ENCODE measurements around the gene KLHL20.
"Not testable (repeated sequence)": the region's sequence is repeated elsewhere in the genome, so short reads cannot be mapped to it uniquely, and the experiment has no call there.

The KLHL20 gene, protein sequence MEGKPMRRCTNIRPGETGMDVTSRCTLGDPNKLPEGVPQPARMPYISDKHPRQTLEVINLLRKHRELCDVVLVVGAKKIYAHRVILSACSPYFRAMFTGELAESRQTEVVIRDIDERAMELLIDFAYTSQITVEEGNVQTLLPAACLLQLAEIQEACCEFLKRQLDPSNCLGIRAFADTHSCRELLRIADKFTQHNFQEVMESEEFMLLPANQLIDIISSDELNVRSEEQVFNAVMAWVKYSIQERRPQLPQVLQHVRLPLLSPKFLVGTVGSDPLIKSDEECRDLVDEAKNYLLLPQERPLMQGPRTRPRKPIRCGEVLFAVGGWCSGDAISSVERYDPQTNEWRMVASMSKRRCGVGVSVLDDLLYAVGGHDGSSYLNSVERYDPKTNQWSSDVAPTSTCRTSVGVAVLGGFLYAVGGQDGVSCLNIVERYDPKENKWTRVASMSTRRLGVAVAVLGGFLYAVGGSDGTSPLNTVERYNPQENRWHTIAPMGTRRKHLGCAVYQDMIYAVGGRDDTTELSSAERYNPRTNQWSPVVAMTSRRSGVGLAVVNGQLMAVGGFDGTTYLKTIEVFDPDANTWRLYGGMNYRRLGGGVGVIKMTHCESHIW

DNA sequence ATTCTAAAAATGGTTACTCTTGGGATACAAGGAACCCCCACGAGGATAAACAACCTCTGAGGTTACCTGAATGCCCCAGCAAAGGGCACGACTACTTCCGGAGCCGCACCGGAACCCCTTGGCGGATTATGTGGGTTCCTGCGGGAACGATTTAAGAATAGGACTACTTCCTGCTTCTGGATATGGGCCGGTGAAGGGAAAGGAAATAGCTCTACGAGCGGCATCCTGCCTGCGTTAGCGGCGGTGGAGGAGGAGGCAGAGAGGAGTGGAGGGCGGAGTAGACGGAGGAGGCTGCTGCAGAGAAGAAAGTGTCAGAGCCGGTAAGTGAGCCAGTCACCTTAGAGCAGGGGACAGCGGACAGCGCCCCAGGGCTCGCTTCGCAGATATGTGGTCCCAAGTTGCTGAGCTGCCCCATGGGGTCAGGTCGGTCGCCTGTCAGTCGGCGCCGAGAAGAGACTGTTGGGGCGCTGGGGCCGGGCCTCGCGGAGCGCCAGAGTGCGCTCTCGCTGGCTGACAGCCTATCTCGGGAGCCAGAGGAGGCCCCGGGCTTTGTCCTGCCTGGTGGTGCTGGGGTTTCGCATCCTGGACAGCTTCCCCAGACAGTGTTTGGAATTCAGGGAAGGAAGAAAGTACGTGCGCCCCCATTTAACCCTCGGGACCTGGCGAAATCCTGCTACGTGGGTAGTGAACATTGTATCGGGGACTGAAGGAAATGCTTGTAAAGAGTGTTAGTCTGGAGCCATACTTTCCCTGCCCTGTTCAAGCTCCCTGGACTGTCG lies at the start of gene KLHL20:
Gene KLHL20, plus strand, starts transcription at position 223 of the 779 bp plus-strand sequence. CDS start 1,063 bp downstream, outside the sequence.
- peak within 1 kb of the TSS; percentile 89 for H3K4me2 ChIP-seq
- TF ChIP-seq Cebpa-rat (IDR thresholded peaks at IDR 0.05): no peak
- H4K20me1 ChIP-seq: no peaks in the 10 kb centered on the region
- no peaks in the 10 kb centered on the region for H3K9me3 ChIP-seq
- peaks cover 16% of the 10 kb centered on the region for H3K4me1 ChIP-seq
- peak within 1 kb of the TSS; percentile 76 for H3K4me3 ChIP-seq
- H3K36me3 ChIP-seq: peaks cover 16% of the 10 kb centered on the region
- peak within 1 kb of the TSS; percentile 89 for H3K9ac ChIP-seq
- H3K27me3 ChIP-seq: no peaks in the 10 kb centered on the region
- H3K27ac ChIP-seq: peak within 1 kb of the TSS; percentile 78

DNA sequence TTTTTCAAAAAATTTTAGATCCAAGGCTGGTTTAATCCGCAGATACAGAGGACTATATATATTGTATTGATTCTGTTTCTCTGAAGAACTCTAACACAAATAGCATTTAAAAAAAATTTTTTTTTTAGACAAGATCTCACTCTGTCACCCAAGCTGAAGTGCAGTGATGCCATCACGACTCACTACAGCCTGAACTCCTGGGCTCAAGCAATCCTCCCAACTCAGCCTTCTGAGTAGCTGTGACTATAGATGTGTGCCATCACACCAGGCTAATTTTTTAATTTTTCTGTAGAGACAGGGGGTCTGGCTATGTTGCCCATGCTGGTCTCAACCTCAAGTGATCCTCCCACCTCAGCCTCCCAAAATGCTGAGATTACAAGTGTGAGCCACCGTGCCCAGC lies 48.1 kb upstream of the KLHL20 start:
- Histone ChIP-seq H3K4me1 (no peaks in the 10 kb centered on the region), H3K27me3 (no peaks in the 10 kb centered on the region), H3K4me3 (no peak overlapping the region), H3K36me3 (no peaks in the 10 kb centered on the region), H3K9ac (no peak overlapping the region), H3K4me2 (no peak overlapping the region), H4K20me1 (no peaks in the 10 kb centered on the region), H3K27ac (no peak overlapping the region), H3K9me3 (peaks cover 4% of the 10 kb centered on the region; the same call in 1 of the 2 replicates)
- TF ChIP-seq Cebpa-rat (IDR thresholded peaks at IDR 0.05): no peak

DNA sequence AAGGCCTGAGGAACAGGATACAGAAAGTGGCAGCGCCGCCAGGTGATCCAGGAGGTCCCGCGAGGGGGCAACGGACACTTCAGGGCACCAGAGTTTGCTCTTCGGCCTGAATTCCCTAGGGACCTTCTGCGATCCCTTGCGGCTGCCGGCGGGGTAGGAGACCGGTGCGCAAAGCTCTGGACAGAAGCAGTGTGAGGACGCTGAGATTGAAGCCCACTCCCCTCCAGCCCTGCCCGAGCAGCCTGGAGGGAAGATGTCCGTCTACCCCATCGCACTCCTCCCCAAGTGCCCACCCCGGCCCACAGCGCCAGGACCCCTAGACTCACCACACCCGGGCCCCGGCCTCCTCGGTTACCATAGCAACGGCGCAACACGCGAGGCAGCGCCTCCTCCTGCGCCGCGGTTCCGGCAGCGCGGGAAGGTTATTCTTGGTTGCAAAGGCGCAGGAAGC lies 45.3 kb upstream of the KLHL20 start, which contains the start of gene ANKRD45:
Gene ANKRD45, minus strand, starts transcription at position 361 of the 451 bp plus-strand sequence. CDS start 10,433 bp downstream, outside the sequence.
- Histone ChIP-seq H3K9me3 (peaks cover 4% of the 10 kb centered on the region; the same call in 1 of the 2 replicates), H3K9ac (no peak within 1 kb of the TSS), H3K4me2 (no peak within 1 kb of the TSS), H3K27me3 (no peaks in the 10 kb centered on the region), H3K4me1 (no peaks in the 10 kb centered on the region), H3K36me3 (no peaks in the 10 kb centered on the region), H4K20me1 (no peaks in the 10 kb centered on the region), H3K4me3 (no peak within 1 kb of the TSS), H3K27ac (no peak within 1 kb of the TSS)
- no peak for TF ChIP-seq Cebpa-rat (IDR thresholded peaks at IDR 0.05)

DNA sequence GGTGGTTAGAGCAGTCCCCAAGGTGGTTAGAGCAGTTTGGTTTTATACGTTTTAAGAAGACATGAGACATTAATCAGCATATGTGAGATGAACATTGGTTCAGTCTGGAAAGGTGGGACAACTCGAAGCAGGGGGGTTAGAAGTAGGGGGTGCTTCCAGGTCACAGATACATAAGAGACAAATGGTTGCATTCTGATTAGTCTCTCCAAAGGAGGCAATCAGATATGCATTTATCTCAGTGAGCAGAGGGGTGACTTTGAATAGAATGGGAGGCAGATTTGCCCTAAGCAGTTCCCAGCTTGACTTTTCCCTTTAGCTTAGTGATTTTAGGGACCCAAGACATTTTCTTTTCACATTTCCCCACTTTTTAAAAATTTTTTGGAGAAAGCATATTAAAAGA lies 40.3 kb upstream of the KLHL20 start:
- not testable (repeated sequence) for H3K27ac ChIP-seq, H3K4me3 ChIP-seq, H3K36me3 ChIP-seq, H3K9ac ChIP-seq, H3K4me2 ChIP-seq, H4K20me1 ChIP-seq, H3K27me3 ChIP-seq, H3K4me1 ChIP-seq
- H3K9me3 ChIP-seq: peaks cover 11% of the 10 kb centered on the region

DNA sequence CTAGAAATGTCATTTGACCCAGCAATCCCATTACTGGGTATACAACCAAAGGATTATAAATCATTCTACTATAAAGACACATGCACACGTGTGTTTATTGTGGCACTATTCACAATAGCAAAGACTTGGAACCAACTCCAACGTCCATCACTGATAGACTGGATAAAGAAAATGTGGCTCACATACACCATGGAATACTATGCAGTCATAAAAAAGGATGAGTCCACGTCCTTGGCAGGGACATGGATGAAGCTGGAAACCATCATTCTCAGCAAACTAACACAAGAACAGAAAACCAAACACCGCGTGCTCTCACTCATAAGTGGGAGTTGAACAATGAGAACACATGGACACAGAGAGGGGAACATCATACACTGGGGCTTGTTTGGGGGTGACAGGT lies 34.6 kb upstream of the KLHL20 start:
- not testable (repeated sequence) for H3K4me1 ChIP-seq, H3K27ac ChIP-seq, H4K20me1 ChIP-seq, H3K4me3 ChIP-seq, H3K9ac ChIP-seq, H3K4me2 ChIP-seq, H3K27me3 ChIP-seq, H3K36me3 ChIP-seq
- H3K9me3 ChIP-seq: peaks cover 12% of the 10 kb centered on the region; the same call in 1 of the 2 replicates

DNA sequence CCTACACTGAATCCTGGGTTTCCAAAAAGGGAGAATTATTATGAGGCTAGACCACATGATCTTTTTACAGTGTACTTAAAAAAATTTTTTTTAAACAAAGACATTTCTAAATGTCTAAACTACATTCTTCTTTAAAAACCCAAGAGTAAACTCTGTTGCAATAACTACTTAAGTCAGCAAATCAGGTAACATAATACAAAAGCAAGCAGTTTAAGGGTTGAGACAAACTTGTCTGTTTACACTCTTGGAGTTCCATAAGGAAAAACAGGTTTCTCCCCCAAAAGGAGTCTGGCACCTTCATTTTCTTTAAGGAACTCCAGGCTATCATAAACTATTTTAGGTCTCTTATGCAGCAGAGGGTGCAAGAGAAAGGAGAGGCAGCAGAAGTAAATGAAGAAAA lies 32.6 kb upstream of the KLHL20 start:
- Histone ChIP-seq H3K4me3 (no peak overlapping the region), H3K4me1 (no peaks in the 10 kb centered on the region), H4K20me1 (no peaks in the 10 kb centered on the region), H3K9me3 (peaks cover 4% of the 10 kb centered on the region; the same call in 1 of the 2 replicates), H3K27me3 (no peaks in the 10 kb centered on the region), H3K36me3 (no peaks in the 10 kb centered on the region), H3K4me2 (no peak overlapping the region), H3K27ac (no peak overlapping the region), H3K9ac (no peak overlapping the region)
- TF ChIP-seq Cebpa-rat (IDR thresholded peaks at IDR 0.05): no peak

DNA sequence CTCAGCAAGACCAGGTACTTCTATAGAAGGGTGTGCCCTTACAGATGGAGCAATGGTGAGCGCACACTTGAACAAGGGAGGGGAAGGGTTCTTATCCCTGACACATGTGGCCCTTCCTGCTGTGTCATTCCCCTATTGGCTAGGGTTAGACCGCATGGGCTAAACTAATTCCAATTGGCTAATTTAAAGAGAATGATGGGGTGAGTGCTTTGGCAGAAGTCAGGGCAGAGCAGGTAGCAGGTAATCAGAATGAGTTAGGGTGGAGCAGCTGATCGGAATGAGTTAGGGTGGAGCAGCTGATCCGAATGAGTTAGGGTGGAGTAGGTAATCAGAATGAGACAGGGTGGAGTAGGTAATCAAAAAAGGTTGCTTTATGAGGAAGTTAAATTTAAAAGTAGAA lies 30.9 kb upstream of the KLHL20 start:
- H3K4me2 ChIP-seq, H3K9ac ChIP-seq, H3K4me1 ChIP-seq, H3K27ac ChIP-seq, H3K27me3 ChIP-seq, H4K20me1 ChIP-seq, H3K4me3 ChIP-seq, H3K36me3 ChIP-seq, H3K9me3 ChIP-seq: not testable (repeated sequence)

DNA sequence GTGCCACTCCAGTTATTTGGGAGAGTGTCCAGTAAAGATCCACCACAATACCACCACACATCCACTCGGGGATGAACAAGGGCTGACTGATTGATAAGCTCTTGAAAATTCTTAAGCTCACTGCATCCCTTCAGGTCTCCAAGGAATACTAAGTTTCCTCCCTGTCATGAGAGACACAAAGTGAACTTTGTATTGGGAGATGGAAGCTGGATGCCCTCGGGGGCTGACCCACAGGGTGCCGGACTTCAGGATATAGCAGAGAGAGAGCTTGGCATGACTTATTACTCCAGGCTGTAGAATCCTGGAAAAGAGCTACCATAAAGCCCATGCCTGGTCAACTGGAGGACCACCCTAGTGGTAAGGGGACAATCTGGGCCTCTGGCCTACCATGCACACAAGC lies 29.7 kb upstream of the KLHL20 start:
- H3K27me3 ChIP-seq, H3K4me1 ChIP-seq, H3K4me2 ChIP-seq, H3K9me3 ChIP-seq, H4K20me1 ChIP-seq, H3K4me3 ChIP-seq, H3K9ac ChIP-seq, H3K36me3 ChIP-seq, H3K27ac ChIP-seq: not testable (repeated sequence)

DNA sequence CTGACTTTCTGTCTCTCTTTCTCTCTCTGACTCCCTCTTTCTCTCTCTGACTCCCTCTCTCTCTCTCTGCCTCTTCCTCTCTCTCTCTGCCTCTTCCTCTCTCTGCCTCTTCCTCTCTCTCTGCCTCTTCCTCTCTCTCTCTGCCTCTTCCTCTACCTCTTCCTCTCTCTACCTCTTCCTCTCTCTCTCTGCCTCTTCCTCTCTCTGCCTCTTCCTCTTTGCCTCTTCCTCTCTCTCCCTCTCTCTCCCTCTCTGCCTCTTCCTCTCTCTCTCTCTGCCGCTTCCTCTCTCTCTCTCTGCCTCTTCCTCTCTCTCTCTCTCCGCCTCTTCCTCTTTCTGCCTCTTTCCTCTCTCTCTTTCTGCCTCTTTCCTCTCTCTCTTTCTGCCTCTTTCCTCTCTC lies 26.5 kb upstream of the KLHL20 start:
- no peak for TF ChIP-seq Cebpa-rat (IDR thresholded peaks at IDR 0.05)
- Histone ChIP-seq H4K20me1 (no peaks in the 10 kb centered on the region), H3K36me3 (no peaks in the 10 kb centered on the region), H3K9me3 (peaks cover 4% of the 10 kb centered on the region; the same call in 1 of the 2 replicates), H3K9ac (no peak overlapping the region), H3K4me1 (no peaks in the 10 kb centered on the region), H3K27ac (no peak overlapping the region), H3K4me3 (no peak overlapping the region), H3K27me3 (no peaks in the 10 kb centered on the region), H3K4me2 (no peak overlapping the region)

DNA sequence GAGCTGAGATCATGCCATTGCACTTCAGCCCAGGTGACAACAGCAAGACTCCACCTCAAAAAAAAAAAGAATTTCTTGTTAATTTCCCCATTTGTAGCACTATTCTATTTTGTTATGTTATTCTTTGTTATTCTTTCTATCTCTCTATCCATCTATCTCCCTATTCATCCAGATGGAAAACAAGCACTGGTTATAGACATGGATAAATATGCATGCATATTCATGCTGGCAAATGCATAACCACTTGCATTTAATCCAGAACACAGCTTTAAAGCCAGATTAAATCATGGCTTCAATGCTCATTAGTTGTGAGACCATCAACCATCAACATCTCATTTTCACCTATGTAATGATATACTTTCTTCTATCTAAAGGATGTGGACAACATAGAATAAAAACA lies 21.5 kb upstream of the KLHL20 start:
- no peaks in the 10 kb centered on the region for H3K36me3 ChIP-seq
- H3K4me1 ChIP-seq: no peaks in the 10 kb centered on the region
- H3K4me2 ChIP-seq: no peak overlapping the region
- H3K9me3 ChIP-seq: peaks cover 10% of the 10 kb centered on the region; the same call in 1 of the 2 replicates
- H3K27ac ChIP-seq: no peak overlapping the region
- no peak for TF ChIP-seq Cebpa-rat (IDR thresholded peaks at IDR 0.05)
- no peak overlapping the region for H3K9ac ChIP-seq
- no peaks in the 10 kb centered on the region for H3K27me3 ChIP-seq
- no peak overlapping the region for H3K4me3 ChIP-seq
- H4K20me1 ChIP-seq: no peaks in the 10 kb centered on the region

DNA sequence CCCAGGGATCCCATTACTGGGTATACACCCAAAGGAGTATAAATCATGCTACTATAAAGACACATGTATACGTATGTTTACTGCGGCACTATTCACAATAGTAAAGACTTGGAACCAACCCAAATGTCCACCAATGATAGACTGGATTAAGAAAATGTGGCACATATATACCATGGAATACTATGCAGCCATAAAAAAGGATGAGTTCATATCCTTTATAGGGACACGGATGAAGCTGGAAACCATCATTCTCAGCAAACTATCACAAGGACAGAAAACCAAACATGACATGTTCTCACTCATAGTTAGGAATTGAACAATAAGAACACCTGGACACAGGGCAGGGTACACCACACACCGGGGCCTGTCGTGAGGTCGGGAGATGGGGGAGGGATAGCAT lies 13.5 kb upstream of the KLHL20 start:
- not testable (repeated sequence) for H3K4me3 ChIP-seq, H3K36me3 ChIP-seq, H3K27me3 ChIP-seq, H3K4me1 ChIP-seq, H3K4me2 ChIP-seq, H3K9ac ChIP-seq, H3K27ac ChIP-seq, H4K20me1 ChIP-seq, H3K9me3 ChIP-seq
